HG03139 (cell line): Measurements from ENCODE around the gene SLC38A3.
"Not testable (repeated sequence)": the region's sequence is repeated elsewhere in the genome, so short reads cannot be mapped to it uniquely, and the experiment has no call there.

Experiments
- ATAC-seq: cut with Tn5 transposase; IDR thresholded peaks from one replicate; pipeline ENCODE4 v1.9.1; 2021; ENCODE audit not compliant: unreplicated experiment

The SLC38A3 gene

GRCh38 chr3:50246517-50246954 is 41.5 kb downstream of the SLC38A3 start:
- peak; percentile 47 for ATAC-seq

- no peak for ATAC-seq
Measured at GRCh38 chr3:50248387-50248786, 43.3 kb downstream of the SLC38A3 start.

GRCh38 chr3:50249457-50249856 is 44.4 kb downstream of the SLC38A3 start:
- no peak for ATAC-seq

- ATAC-seq, result no peak
Measured at GRCh38 chr3:50250514-50250913, 45.4 kb downstream of the SLC38A3 start.

GRCh38 chr3:50251220-50251619 is 46.1 kb downstream of the SLC38A3 start:
- ATAC-seq, result no peak

- no peak for ATAC-seq
Measured at GRCh38 chr3:50254577-50255250, 49.6 kb downstream of the SLC38A3 start.

- no peak for ATAC-seq
Measured at GRCh38 chr3:50255251-50255615, 50.2 kb downstream of the SLC38A3 start.

- no peak for ATAC-seq
Measured at GRCh38 chr3:50256978-50257890, 52.2 kb downstream of the SLC38A3 start.

GRCh38 chr3:50258029-50258680 is 53.1 kb downstream of the SLC38A3 start:
- ATAC-seq, result no peak

GRCh38 chr3:50258979-50259378 is 53.9 kb downstream of the SLC38A3 start:
- no peak for ATAC-seq

- ATAC-seq, result peak; percentile 13
Measured at GRCh38 chr3:50259432-50260026, 54.5 kb downstream of the SLC38A3 start.

GRCh38 chr3:50260027-50260941 is 55.2 kb downstream of the SLC38A3 start:
- peak; percentile 61 for ATAC-seq

GRCh38 chr3:50260942-50261441 is 55.9 kb downstream of the SLC38A3 start:
- no peak for ATAC-seq

GRCh38 chr3:50261505-50261904 is 56.4 kb downstream of the SLC38A3 start:
- no peak for ATAC-seq

GRCh38 chr3:50262200-50262599 is 57.1 kb downstream of the SLC38A3 start:
- ATAC-seq, result not testable (repeated sequence)

GRCh38 chr3:50262778-50263177 is 57.7 kb downstream of the SLC38A3 start:
- ATAC-seq, result no peak

GRCh38 chr3:50263478-50264382 is 58.7 kb downstream of the SLC38A3 start:
- no peak for ATAC-seq

- ATAC-seq, result no peak
Measured at GRCh38 chr3:50264383-50264963, 59.4 kb downstream of the SLC38A3 start.
